ENCODE results near the gene FXYD7.

DNA sequence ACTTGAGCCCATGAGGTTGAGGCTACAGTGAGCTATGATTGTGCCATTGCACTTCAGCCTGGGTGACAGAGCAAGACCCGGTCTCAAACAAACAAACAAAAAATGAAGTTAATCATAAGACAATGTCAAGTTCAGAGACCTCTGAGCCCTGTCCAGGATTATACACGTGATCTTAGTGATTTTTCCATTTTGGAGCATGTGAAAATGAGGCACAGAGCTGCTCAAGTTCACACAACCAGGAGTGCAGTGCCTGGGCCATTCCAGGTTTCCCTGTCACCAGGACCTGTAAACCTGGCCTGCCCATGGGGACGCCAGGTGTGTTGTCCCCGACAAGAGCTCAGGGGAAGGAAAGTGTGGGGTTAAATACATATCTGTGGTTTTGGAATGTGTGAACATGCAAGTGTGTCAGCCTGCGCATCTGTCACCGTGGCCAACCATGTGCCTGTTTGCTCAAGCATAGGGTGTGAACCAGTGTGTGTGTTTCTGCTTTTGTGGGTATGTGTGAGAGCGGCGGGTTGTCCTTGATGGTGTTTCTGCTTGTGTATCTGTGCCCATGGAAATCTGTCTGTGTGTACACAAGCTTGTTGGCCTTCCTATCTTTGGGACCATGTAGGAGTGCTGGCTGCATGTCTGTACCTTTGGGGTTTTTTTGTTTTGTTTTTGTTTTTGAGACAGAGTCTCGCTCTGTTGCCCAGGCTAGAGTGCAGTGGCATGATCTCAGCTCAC, 5.9 kb upstream of the FXYD7 start:
- TF ChIP-seq, protein P1, sequence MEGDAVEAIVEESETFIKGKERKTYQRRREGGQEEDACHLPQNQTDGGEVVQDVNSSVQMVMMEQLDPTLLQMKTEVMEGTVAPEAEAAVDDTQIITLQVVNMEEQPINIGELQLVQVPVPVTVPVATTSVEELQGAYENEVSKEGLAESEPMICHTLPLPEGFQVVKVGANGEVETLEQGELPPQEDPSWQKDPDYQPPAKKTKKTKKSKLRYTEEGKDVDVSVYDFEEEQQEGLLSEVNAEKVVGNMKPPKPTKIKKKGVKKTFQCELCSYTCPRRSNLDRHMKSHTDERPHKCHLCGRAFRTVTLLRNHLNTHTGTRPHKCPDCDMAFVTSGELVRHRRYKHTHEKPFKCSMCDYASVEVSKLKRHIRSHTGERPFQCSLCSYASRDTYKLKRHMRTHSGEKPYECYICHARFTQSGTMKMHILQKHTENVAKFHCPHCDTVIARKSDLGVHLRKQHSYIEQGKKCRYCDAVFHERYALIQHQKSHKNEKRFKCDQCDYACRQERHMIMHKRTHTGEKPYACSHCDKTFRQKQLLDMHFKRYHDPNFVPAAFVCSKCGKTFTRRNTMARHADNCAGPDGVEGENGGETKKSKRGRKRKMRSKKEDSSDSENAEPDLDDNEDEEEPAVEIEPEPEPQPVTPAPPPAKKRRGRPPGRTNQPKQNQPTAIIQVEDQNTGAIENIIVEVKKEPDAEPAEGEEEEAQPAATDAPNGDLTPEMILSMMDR (IDR thresholded peaks at IDR 0.05), result no peak
- no peak for TF ChIP-seq POLR2A (IDR thresholded peaks at IDR 0.05)

Data from esophagus squamous epithelium (tissue), 4 donors.